Nephron (organoid): Measurements from ENCODE around the gene SEMA3E.

ENCODE experiments used
- H3K27ac Mint-ChIP-seq, 3 experiments: 2 replicates each; pipeline ENCODE4 v1.8.0; 2020; ENCODE audit warnings: mixed read lengths in 3 of 3, mild to moderate bottlenecking in 2 of 3, moderate library complexity in 1 of 3
- H3K27me3 Mint-ChIP-seq: 2 replicates; pipeline ENCODE4 v1.8.0; 2021; ENCODE audit warnings: low read depth, mild to moderate bottlenecking, moderate library complexity, mixed read lengths
- H3K36me3 Mint-ChIP-seq: 2 replicates; pipeline ENCODE4 v1.8.0; 2020; ENCODE audit warnings: low read depth, mixed read lengths
- H3K4me1 Mint-ChIP-seq: 2 replicates; pipeline ENCODE4 v1.8.0; 2020; ENCODE audit warnings: mixed read lengths
- H3K4me3 Mint-ChIP-seq, 3 experiments: 2 replicates each; pipeline ENCODE4 v1.8.0; 2020; ENCODE audit warnings: mild to moderate bottlenecking in 3 of 3, mixed read lengths in 3 of 3, moderate library complexity in 2 of 3
- H3K9me3 Mint-ChIP-seq: 2 replicates; pipeline ENCODE4 v1.8.0; 2020; ENCODE audit warnings: mixed read lengths
- TF ChIP-seq, protein P1 (sequence below), 3 experiments: fragments of 200-600 bp; sonication (generic); IDR thresholded peaks; one replicate each; pipeline ENCODE4 v1.5.0; 2021; ENCODE audit warnings: antibody characterized with exemption in 3 of 3; ENCODE audit not compliant: unreplicated experiment in 3 of 3

SEMA3E gene

DNA sequence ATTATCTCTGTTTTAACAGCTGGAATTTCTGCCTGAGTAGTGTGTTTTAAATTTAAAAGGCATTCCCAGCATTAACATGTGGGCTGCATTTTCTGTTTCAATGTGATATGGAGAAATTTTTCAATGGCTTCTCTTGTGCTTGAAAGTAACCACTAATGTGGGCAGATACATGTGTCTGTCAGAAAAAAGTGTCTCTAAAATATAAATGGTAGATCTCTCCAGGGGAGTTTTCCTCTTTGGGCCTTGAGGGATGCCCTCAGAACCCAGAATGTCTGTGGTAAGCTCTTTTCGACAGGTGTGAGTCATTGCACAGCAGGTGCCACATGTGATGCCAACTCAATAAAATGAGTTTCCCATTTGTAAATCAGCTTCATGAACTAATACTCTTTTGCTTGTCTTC lies 221.1 kb downstream of the SEMA3E start:
- H3K36me3 Mint-ChIP-seq = no peaks in the 10 kb centered on the region
- H3K27me3 Mint-ChIP-seq = peaks cover 3% of the 10 kb centered on the region
- no peaks in the 10 kb centered on the region for H3K4me1 Mint-ChIP-seq
- no peaks in the 10 kb centered on the region for H3K9me3 Mint-ChIP-seq
- H3K27ac Mint-ChIP-seq = no peak overlapping the region
- TF ChIP-seq, protein P1, sequence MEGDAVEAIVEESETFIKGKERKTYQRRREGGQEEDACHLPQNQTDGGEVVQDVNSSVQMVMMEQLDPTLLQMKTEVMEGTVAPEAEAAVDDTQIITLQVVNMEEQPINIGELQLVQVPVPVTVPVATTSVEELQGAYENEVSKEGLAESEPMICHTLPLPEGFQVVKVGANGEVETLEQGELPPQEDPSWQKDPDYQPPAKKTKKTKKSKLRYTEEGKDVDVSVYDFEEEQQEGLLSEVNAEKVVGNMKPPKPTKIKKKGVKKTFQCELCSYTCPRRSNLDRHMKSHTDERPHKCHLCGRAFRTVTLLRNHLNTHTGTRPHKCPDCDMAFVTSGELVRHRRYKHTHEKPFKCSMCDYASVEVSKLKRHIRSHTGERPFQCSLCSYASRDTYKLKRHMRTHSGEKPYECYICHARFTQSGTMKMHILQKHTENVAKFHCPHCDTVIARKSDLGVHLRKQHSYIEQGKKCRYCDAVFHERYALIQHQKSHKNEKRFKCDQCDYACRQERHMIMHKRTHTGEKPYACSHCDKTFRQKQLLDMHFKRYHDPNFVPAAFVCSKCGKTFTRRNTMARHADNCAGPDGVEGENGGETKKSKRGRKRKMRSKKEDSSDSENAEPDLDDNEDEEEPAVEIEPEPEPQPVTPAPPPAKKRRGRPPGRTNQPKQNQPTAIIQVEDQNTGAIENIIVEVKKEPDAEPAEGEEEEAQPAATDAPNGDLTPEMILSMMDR (IDR thresholded peaks at IDR 0.05; ENCODE audit: unreplicated experiment in 3 of 3) = no peak
- no peak overlapping the region for H3K4me3 Mint-ChIP-seq

DNA sequence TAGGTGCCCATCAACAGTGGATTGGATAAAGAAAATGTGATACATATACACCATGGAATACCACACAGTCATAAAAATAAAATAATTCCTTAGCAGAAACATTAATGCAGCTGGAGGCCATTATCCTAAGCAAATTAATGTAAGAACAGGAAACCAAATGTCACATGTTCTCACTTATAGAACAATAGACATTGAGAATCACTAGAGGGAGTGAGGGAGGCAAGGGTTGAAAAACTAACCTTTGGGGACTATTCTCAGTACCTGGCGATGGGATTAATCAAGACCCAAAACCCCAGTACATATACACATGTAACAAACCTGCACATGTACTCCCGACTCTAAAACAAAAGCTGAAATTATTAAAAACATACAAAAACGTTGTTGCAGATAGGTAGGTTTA lies 222.6 kb downstream of the SEMA3E start:
- H3K4me1 Mint-ChIP-seq = no peaks in the 10 kb centered on the region
- TF ChIP-seq, protein P1 (IDR thresholded peaks at IDR 0.05; ENCODE audit: unreplicated experiment in 3 of 3) = no peak
- no peaks in the 10 kb centered on the region for H3K36me3 Mint-ChIP-seq
- peaks cover 3% of the 10 kb centered on the region for H3K27me3 Mint-ChIP-seq
- H3K4me3 Mint-ChIP-seq = no peak overlapping the region
- no peaks in the 10 kb centered on the region for H3K9me3 Mint-ChIP-seq
- no peak overlapping the region for H3K27ac Mint-ChIP-seq

DNA sequence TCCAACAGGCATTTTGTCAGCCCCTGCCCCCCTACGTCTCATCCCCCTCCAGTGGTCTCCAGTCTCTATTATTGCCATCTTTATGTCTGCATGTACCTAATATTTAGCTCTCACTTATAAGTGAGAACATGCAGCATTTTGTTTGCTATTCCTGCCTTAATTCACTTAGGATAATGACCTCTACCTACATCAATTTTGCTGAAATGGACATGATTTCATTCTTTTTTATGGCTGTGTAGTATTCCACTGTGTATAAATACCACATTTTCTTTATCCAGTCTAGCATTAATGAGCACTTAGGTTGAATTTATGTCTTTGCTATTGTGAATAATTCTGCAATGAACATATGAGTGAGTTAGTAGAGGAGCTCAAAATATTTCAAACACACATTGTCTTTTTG lies 229.9 kb downstream of the SEMA3E start:
- Mint-ChIP-seq H3K4me3 (no peak overlapping the region), H3K27me3 (no peaks in the 10 kb centered on the region), H3K27ac (no peak overlapping the region), H3K36me3 (no peaks in the 10 kb centered on the region), H3K4me1 (peaks cover 5% of the 10 kb centered on the region), H3K9me3 (no peaks in the 10 kb centered on the region)
- TF ChIP-seq, protein P1 (IDR thresholded peaks at IDR 0.05; ENCODE audit: unreplicated experiment in 3 of 3) = no peak

DNA sequence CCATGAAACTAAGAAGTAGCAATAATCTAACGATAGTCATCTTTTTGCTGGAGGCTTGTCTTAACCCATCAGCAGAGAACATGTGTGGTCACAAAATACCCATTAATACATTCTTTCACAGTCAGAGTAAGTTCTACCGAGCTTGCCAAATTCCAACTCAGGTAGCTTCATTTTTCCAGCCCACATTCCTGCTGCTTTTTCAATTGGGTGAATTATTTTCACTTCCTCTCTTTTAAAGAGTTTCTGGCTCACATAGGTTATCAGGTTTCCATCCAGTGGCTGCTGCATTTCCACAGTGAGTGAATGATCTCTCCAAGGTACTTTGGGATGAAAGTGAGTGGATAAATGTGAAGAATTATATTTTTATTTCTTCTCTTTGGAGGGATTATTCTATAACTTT lies 233.1 kb downstream of the SEMA3E start:
- H3K4me1 Mint-ChIP-seq = peaks cover 13% of the 10 kb centered on the region
- no peaks in the 10 kb centered on the region for H3K36me3 Mint-ChIP-seq
- peaks cover 4% of the 10 kb centered on the region for H3K27me3 Mint-ChIP-seq
- no peaks in the 10 kb centered on the region for H3K9me3 Mint-ChIP-seq
- TF ChIP-seq, protein P1 (IDR thresholded peaks at IDR 0.05; ENCODE audit: unreplicated experiment in 3 of 3) = no peak
- H3K27ac Mint-ChIP-seq = no peak overlapping the region
- no peak overlapping the region for H3K4me3 Mint-ChIP-seq

DNA sequence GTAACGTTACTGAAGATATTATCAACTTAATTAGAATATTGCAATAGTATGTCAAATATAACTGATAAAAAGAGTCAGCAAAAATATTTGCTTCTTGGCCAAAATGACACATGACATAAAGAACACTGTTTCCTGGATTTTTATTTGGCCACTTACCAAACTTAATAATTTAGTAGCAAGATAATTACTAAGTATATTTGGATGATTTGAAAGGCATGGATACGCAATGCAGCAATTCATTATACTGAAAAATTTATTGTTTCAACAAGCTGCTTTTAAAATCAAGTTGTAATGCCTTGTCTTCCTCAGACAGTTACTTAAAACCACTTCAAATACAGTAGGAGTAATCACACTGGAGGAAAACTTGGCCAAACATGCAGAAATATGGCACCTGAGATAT lies 234.0 kb downstream of the SEMA3E start:
- Mint-ChIP-seq H3K27me3 (peaks cover 4% of the 10 kb centered on the region), H3K36me3 (no peaks in the 10 kb centered on the region), H3K27ac (no peak overlapping the region), H3K4me1 (peaks cover 13% of the 10 kb centered on the region), H3K9me3 (no peaks in the 10 kb centered on the region), H3K4me3 (no peak overlapping the region)
- TF ChIP-seq, protein P1 (IDR thresholded peaks at IDR 0.05; ENCODE audit: unreplicated experiment in 3 of 3) = no peak

DNA sequence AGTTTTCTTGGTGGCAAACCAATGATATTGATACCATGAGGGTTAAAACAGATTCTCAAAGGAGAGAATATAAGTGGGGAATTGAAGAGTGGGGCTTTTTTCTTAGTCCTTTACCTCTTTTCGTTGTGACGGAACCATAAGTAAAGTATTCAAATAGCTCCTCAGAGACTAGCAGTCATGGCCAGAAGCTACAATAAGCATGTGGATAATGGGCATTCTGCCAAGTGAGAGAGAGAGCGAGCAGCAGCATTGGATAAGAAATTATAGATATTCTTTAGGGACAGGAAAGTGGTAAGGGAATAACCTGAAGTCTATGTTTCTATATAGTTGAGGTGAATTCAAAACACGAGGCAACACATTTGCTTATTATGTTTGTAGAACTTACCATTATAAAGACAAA lies 235.1 kb downstream of the SEMA3E start:
- Mint-ChIP-seq H3K4me3 (no peak overlapping the region), H3K9me3 (no peaks in the 10 kb centered on the region)

More for the DNA sequence above, 235.1 kb downstream of the SEMA3E start:
- TF ChIP-seq, protein P1 (IDR thresholded peaks at IDR 0.05; ENCODE audit: unreplicated experiment in 3 of 3) = no peak
- H3K4me1 Mint-ChIP-seq = peaks cover 13% of the 10 kb centered on the region
- H3K27ac Mint-ChIP-seq = peak overlapping the region in 1 of 3 experiments; percentile 1
- H3K36me3 Mint-ChIP-seq = no peaks in the 10 kb centered on the region
- H3K27me3 Mint-ChIP-seq = peaks cover 4% of the 10 kb centered on the region
